Endodermal cell (in vitro differentiated cells): Measurements from ENCODE around the gene SPIN1. TPM values are rescaled to one million over a fixed set of nuclear protein-coding genes. Genes with fewer than 3 reads are reported as not detected.

ENCODE experiments used
- DNase-seq: peaks from one replicate; pipeline ENCODE4 v3.0.0-alpha.2; 2017
- H3K27ac ChIP-seq: 2 replicates; pipeline ENCODE4 v1.5.1; 2013; ENCODE audit warnings: mild to moderate bottlenecking, low read depth, low read length, moderate library complexity
- H3K27me3 ChIP-seq: 2 replicates; pipeline ENCODE4 v1.6.1; 2013; ENCODE audit warnings: mild to moderate bottlenecking, low read length, moderate library complexity; ENCODE audit not compliant: insufficient read depth, control insufficient read depth, poor library complexity, severe bottlenecking
- H3K36me3 ChIP-seq: 2 replicates; pipeline ENCODE4 v1.7.0; 2013; ENCODE audit warnings: mild to moderate bottlenecking, low read length, moderate library complexity; ENCODE audit not compliant: control insufficient read depth, insufficient read depth
- H3K4me1 ChIP-seq: one replicate; pipeline ENCODE4 v1.7.0; 2013; ENCODE audit warnings: low read length; ENCODE audit not compliant: control insufficient read depth, insufficient read depth
- H3K4me3 ChIP-seq: 2 replicates; pipeline ENCODE4 v1.5.1; 2013; ENCODE audit warnings: mild to moderate bottlenecking, low read length, moderate library complexity
- H3K9ac ChIP-seq: 2 replicates; pipeline ENCODE4 v1.6.1; 2013; ENCODE audit warnings: mild to moderate bottlenecking, low read length, moderate library complexity; ENCODE audit not compliant: poor library complexity, severe bottlenecking; ENCODE audit errors: extremely low read depth
- H3K9me3 ChIP-seq: 2 replicates; pipeline ENCODE4 v1.6.1; 2013; ENCODE audit warnings: mild to moderate bottlenecking, low read length, moderate library complexity; ENCODE audit not compliant: control insufficient read depth
- H3K27ac Mint-ChIP-seq: 2 replicates; pipeline ENCODE4 v1.8.0; 2020; ENCODE audit warnings: mixed read lengths
- H3K27me3 Mint-ChIP-seq: 2 replicates; pipeline ENCODE4 v1.8.0; 2021; ENCODE audit warnings: mild to moderate bottlenecking, mixed read lengths; ENCODE audit not compliant: insufficient read depth
- H3K36me3 Mint-ChIP-seq: 2 replicates; pipeline ENCODE4 v1.8.0; 2020; ENCODE audit warnings: low read depth, mixed read lengths
- H3K4me1 Mint-ChIP-seq: 2 replicates; pipeline ENCODE4 v1.8.0; 2020; ENCODE audit warnings: mixed read lengths
- H3K4me3 Mint-ChIP-seq: 2 replicates; pipeline ENCODE4 v1.8.0; 2020; ENCODE audit warnings: mild to moderate bottlenecking, moderate library complexity, mixed read lengths
- H3K9me3 Mint-ChIP-seq: 2 replicates; pipeline ENCODE4 v1.8.0; 2020; ENCODE audit warnings: mild to moderate bottlenecking, mixed read lengths
- WGBS, 2 experiments: methylation state at CpG; one replicate each; pipeline versions ENCODE4 v1.1.5 to v1.1.7; 2013; ENCODE audit warnings: missing lambda C conversion rate in 2 of 2, mixed read lengths in 1 of 2; ENCODE audit not compliant: insufficient coverage in 1 of 2, insufficient read length in 1 of 2; 5-methylcytosine and 5-hydroxymethylcytosine counted together
- total RNA-seq, 2 donors: library from RNA; stranded (reverse); fragmentation: NEBNext Ultra II Directional in 1 of 2; extraction: Animal tissue kit (Norgen Biotek cat#: 25700) in 1 of 2; gene quantifications; 2 replicates in 1 of 2; 3 replicates in 1 of 2; pipeline ENCODE4 v1.2.1, GENCODE V29; 2021
- TF ChIP-seq, protein P1 (sequence below): fragments of 200-600 bp; sonication (generic); conservative IDR thresholded peaks from 2 replicates; pipeline ENCODE4 v1.5.0; 2021; ENCODE audit warnings: antibody characterized with exemption, mild to moderate bottlenecking

SPIN1 gene
- total RNA-seq, 2 donors from 2014 or later: 117 to 129 TPM

DNA sequence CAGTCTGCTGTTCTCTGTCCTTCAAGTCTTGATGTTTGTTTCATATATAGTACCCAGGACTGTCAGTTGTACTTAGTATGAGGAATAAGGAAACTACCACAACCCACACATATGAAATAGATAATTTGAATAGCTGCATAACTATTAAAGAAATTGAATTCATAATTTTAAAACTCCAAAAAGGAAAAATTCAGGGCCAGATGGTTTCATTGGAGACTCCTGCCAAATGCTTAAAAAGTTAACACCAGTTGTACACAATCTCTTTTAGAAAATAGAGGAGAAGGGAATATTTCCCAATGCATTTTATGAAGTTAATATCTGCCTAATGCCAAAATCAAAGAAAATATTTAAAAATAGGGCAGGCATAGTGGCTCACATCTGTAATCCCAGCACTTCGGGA lies 24.6 kb upstream of the SPIN1 start:
- H3K27ac Mint-ChIP-seq: no peak overlapping the region
- H3K9ac ChIP-seq: no peak overlapping the region
- H3K27ac ChIP-seq: no peak overlapping the region
- H3K36me3 Mint-ChIP-seq: peaks cover 6% of the 10 kb centered on the region
- no peaks in the 10 kb centered on the region for H3K36me3 ChIP-seq
- no peak overlapping the region for H3K4me3 ChIP-seq
- no peaks in the 10 kb centered on the region for H3K27me3 Mint-ChIP-seq
- WGBS, 2 experiments: 100% methylated on average over 1 of the region's 1 CpG; no CpG with 5 or more reads in 1 of the 2 experiments
- H3K9me3 Mint-ChIP-seq: peaks cover 22% of the 10 kb centered on the region
- H3K27me3 ChIP-seq: no peaks in the 10 kb centered on the region
- no peak overlapping the region for H3K4me3 Mint-ChIP-seq
- H3K4me1 Mint-ChIP-seq: no peaks in the 10 kb centered on the region
- TF ChIP-seq, protein P1, sequence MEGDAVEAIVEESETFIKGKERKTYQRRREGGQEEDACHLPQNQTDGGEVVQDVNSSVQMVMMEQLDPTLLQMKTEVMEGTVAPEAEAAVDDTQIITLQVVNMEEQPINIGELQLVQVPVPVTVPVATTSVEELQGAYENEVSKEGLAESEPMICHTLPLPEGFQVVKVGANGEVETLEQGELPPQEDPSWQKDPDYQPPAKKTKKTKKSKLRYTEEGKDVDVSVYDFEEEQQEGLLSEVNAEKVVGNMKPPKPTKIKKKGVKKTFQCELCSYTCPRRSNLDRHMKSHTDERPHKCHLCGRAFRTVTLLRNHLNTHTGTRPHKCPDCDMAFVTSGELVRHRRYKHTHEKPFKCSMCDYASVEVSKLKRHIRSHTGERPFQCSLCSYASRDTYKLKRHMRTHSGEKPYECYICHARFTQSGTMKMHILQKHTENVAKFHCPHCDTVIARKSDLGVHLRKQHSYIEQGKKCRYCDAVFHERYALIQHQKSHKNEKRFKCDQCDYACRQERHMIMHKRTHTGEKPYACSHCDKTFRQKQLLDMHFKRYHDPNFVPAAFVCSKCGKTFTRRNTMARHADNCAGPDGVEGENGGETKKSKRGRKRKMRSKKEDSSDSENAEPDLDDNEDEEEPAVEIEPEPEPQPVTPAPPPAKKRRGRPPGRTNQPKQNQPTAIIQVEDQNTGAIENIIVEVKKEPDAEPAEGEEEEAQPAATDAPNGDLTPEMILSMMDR: no peak
- peaks cover 14% of the 10 kb centered on the region for H3K9me3 ChIP-seq
- DNase-seq: no peak
- H3K4me1 ChIP-seq: no peaks in the 10 kb centered on the region

DNA sequence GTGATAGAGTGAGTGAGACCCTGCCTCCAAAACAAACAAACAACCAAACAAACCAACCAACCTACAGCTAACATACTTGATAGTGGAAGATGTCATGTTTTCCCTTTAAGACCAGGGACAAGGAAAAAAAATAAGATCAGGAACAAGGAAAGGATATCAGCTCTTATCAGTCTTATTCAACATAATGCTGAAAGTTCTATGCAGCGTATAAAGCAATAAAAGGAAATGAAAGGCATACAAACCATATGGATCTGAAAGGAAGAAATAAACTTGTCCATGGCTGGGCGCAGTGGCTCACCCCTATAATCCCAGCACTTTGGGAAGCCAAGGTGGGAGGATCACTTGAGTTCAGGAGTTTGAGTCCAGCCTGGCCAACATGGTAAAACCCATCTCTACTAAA lies 23.5 kb upstream of the SPIN1 start:
- peaks cover 6% of the 10 kb centered on the region for H3K36me3 Mint-ChIP-seq
- no peaks in the 10 kb centered on the region for H3K27me3 ChIP-seq
- H3K4me1 Mint-ChIP-seq: no peaks in the 10 kb centered on the region
- no peak overlapping the region for H3K27ac ChIP-seq
- TF ChIP-seq, protein P1: no peak
- H3K4me1 ChIP-seq: no peaks in the 10 kb centered on the region
- peaks cover 16% of the 10 kb centered on the region for H3K9me3 ChIP-seq
- no peak overlapping the region for H3K27ac Mint-ChIP-seq
- no peak for DNase-seq
- H3K9me3 Mint-ChIP-seq: peaks cover 28% of the 10 kb centered on the region
- WGBS, 2 experiments: 81 to 95% methylated on average over 2 of the region's 2 CpGs
- H3K4me3 ChIP-seq: no peak overlapping the region
- H3K36me3 ChIP-seq: no peaks in the 10 kb centered on the region
- H3K9ac ChIP-seq: no peak overlapping the region
- no peaks in the 10 kb centered on the region for H3K27me3 Mint-ChIP-seq
- H3K4me3 Mint-ChIP-seq: no peak overlapping the region

DNA sequence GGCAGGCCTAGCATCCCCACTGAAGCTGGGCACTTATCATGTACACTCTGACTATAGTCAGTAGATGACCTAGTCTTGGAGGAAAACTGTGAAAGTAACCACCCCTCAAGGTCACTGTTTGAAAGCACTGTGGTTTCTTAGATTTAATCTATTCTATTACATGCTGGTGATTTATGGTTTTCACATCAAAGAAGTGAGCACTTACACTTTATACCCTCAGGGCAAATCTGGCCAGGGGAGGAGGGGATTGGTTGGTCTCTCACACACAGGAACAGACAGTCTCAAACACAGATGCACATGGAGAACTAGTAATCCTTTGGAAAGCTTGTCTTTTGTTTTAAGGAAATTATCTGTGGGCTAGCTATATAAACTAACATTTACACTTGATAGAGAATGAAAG lies 17.9 kb upstream of the SPIN1 start:
- TF ChIP-seq, protein P1: no peak

More for the DNA sequence above, 17.9 kb upstream of the SPIN1 start:
- H3K36me3 ChIP-seq: no peaks in the 10 kb centered on the region
- DNase-seq: no peak
- no peaks in the 10 kb centered on the region for H3K4me1 ChIP-seq
- no peaks in the 10 kb centered on the region for H3K4me1 Mint-ChIP-seq
- no peak overlapping the region for H3K27ac Mint-ChIP-seq
- H3K4me3 ChIP-seq: no peak overlapping the region
- H3K9ac ChIP-seq: no peak overlapping the region
- no peak overlapping the region for H3K4me3 Mint-ChIP-seq
- no peak overlapping the region for H3K27ac ChIP-seq
- peaks cover 6% of the 10 kb centered on the region for H3K36me3 Mint-ChIP-seq
- peaks cover 16% of the 10 kb centered on the region for H3K9me3 ChIP-seq
- H3K9me3 Mint-ChIP-seq: peaks cover 30% of the 10 kb centered on the region
- peaks cover 3% of the 10 kb centered on the region for H3K27me3 Mint-ChIP-seq
- H3K27me3 ChIP-seq: no peaks in the 10 kb centered on the region
